Endothelial cell of umbilical vein (primary cell): ENCODE results near the gene SDC1. TPM values are rescaled to one million over a fixed set of nuclear protein-coding genes. Genes with fewer than 3 reads are reported as not detected.

Experiments
- BruUV-seq: library from RNA; stranded (reverse); fragments of 400-500 nt; replicated peaks from 2 replicates; lab custom pipeline; 2021; lab: Mats Ljungman, UMichigan
- CTCF ChIA-PET: fragments of 300-600, 350-600 bp; sonication (Branson Sonifier 250); formaldehyde crosslinking; loops from one replicate; lab custom pipeline; 2021; ENCODE audit warnings: antibody characterized with exemption, inconsistent platforms; lab: Charles Lee
- POLR2A ChIA-PET: fragments of 300-600, 350-600 bp; sonication (Branson Sonifier 250); formaldehyde crosslinking; loops from one replicate; lab custom pipeline; 2021; ENCODE audit warnings: antibody characterized with exemption, inconsistent platforms; lab: Charles Lee
- DNase-seq: peaks from one replicate; pipeline ENCODE4 v3.0.0-alpha.2; 2011; ENCODE audit warnings: low read depth, low spot score
- FAIRE-seq: peaks from 2 replicates; lab custom pipeline; 2011; peaks lifted over from hg19 to GRCh38; lab: Jason Lieb, UNC
- H2AFZ ChIP-seq: 2 replicates; pipeline ENCODE4 v1.6.0; 2012; ENCODE audit warnings: low read depth, low read length, control low read depth, inconsistent platforms
- H3K27ac ChIP-seq: 2 replicates; pipeline ENCODE4 v1.5.1; 2011; ENCODE audit warnings: low read depth, mild to moderate bottlenecking, control low read depth, low read length, moderate library complexity; ENCODE audit not compliant: insufficient read depth
- H3K27me3 ChIP-seq, 2 experiments: 2 replicates each; pipeline versions ENCODE4 v1.6.0 to v1.6.1; 2011; ENCODE audit warnings: low read length in 2 of 2, mixed read lengths in 1 of 2; ENCODE audit not compliant: control insufficient read depth in 2 of 2, insufficient read depth in 2 of 2
- H3K36me3 ChIP-seq, 2 experiments: 2 replicates in 1 of 2; 3 replicates in 1 of 2; pipeline ENCODE4 v1.5.1; 2011; ENCODE audit warnings: low read length in 2 of 2, mild to moderate bottlenecking in 1 of 2, moderate library complexity in 1 of 2; ENCODE audit not compliant: control insufficient read depth in 2 of 2, insufficient read depth in 2 of 2; ENCODE audit errors: extremely low read depth in 1 of 2
- H3K4me1 ChIP-seq: 3 replicates; pipeline ENCODE4 v1.5.1; 2011; ENCODE audit warnings: mild to moderate bottlenecking, low read length; ENCODE audit not compliant: control insufficient read depth, insufficient read depth; ENCODE audit errors: extremely low read depth
- H3K4me2 ChIP-seq: 2 replicates; pipeline ENCODE4 v1.6.1; 2011; ENCODE audit warnings: low read length, control low read depth, mixed read lengths; ENCODE audit not compliant: insufficient read depth
- H3K4me3 ChIP-seq, 3 experiments: fragments of 200-600 bp in 1 of 3; sonication (generic), shearing (Covaris generic) in 1 of 3; replicated peaks in 1 of 3; 2 replicates each; pipeline ENCODE4 v1.5.1; 2011 to 2016; ENCODE audit warnings: control low read depth in 3 of 3, low read length in 3 of 3, mild to moderate bottlenecking in 2 of 3, inconsistent platforms in 1 of 3, low read depth in 1 of 3, moderate library complexity in 1 of 3; ENCODE audit not compliant: insufficient read depth in 1 of 3
- H3K79me2 ChIP-seq: 2 replicates; pipeline ENCODE4 v1.6.0; 2012; ENCODE audit warnings: low read length, inconsistent platforms; ENCODE audit not compliant: control insufficient read depth, insufficient read depth
- H3K9ac ChIP-seq: replicated peaks from 2 replicates; pipeline ENCODE3; 2011; ENCODE audit warnings: low read length, control low read depth; ENCODE audit not compliant: insufficient read depth; ENCODE audit errors: extremely low read depth
- H3K9me1 ChIP-seq: replicated peaks from 3 replicates; pipeline ENCODE4 v1.6.0; 2011; ENCODE audit warnings: mild to moderate bottlenecking, low read length; ENCODE audit not compliant: control insufficient read depth, insufficient read depth; ENCODE audit errors: extremely low read depth
- H3K9me3 ChIP-seq: replicated peaks from 2 replicates; pipeline ENCODE4 v1.5.1; 2012; ENCODE audit warnings: low read length, inconsistent platforms; ENCODE audit not compliant: control insufficient read depth, insufficient read depth
- H4K20me1 ChIP-seq: replicated peaks from 2 replicates; pipeline ENCODE3; 2011; ENCODE audit warnings: mild to moderate bottlenecking, low read length; ENCODE audit not compliant: control insufficient read depth, insufficient read depth; ENCODE audit errors: extremely low read depth
- CTCF ChIP-seq, 2 donors: IDR thresholded peaks; 1 replicate in 1 of 2; 2 replicates in 1 of 2; pipeline ENCODE4 v1.5.1; 2011; ENCODE audit warnings: low read length in 2 of 2, mild to moderate bottlenecking in 2 of 2, moderate library complexity in 2 of 2, control low read depth in 1 of 2, inconsistent platforms in 1 of 2, low read depth in 1 of 2; ENCODE audit not compliant: insufficient read depth in 1 of 2; ENCODE audit errors: extremely low read depth in 1 of 2
- EZH2 ChIP-seq: IDR thresholded peaks from 2 replicates; pipeline ENCODE4 v1.6.1; 2012; ENCODE audit warnings: borderline replicate concordance, low read depth, mild to moderate bottlenecking, moderate library complexity, low read length, inconsistent platforms; ENCODE audit not compliant: severe bottlenecking
- FOS ChIP-seq: IDR thresholded peaks from 2 replicates; pipeline ENCODE4 v1.6.1; 2011; ENCODE audit warnings: mild to moderate bottlenecking, low read length, moderate library complexity, borderline replicate concordance; ENCODE audit not compliant: insufficient read depth
- GATA2 ChIP-seq: IDR thresholded peaks from 2 replicates; pipeline ENCODE4 v1.7.0; 2011; ENCODE audit warnings: low read depth, mild to moderate bottlenecking, moderate library complexity, mixed read lengths, low read length; ENCODE audit not compliant: insufficient read length, insufficient read depth
- JUN ChIP-seq: IDR thresholded peaks from 2 replicates; pipeline ENCODE4 v1.6.1; 2011; ENCODE audit warnings: borderline replicate concordance, low read depth; ENCODE audit not compliant: insufficient read length, insufficient read depth
- MAX ChIP-seq: IDR thresholded peaks from 2 replicates; pipeline ENCODE4 v1.6.1; 2011; ENCODE audit not compliant: insufficient read depth, insufficient read length
- MYC ChIP-seq: IDR thresholded peaks from one replicate; pipeline ENCODE4 v1.6.1; 2011; ENCODE audit warnings: mild to moderate bottlenecking, low read depth, low read length
- POLR2A ChIP-seq: IDR thresholded peaks from 2 replicates; pipeline ENCODE4 v1.6.1; 2012; ENCODE audit warnings: low read depth, mild to moderate bottlenecking, control low read depth, low read length
- POLR2AphosphoS5 ChIP-seq: IDR thresholded peaks from 2 replicates; pipeline ENCODE4 v1.6.1; 2012; ENCODE audit warnings: low read depth, mild to moderate bottlenecking, control low read depth, low read length, moderate library complexity; ENCODE audit not compliant: insufficient read depth
- dilution Hi-C: fragments of 300-500 bp; cut with MboI; formaldehyde crosslinking; loops from one replicate; pipeline ENCODE4 v1.15.0; 2019; ENCODE audit warnings: low sequenced_read_pairs; ENCODE audit not compliant: extremely low pct_ligation_motif_present
- intact Hi-C: fragments of 100-400 bp; cut with micrococcal nuclease; formaldehyde crosslinking; loops from one replicate; pipeline ENCODE4 v1.10.0; 2022
- polyA plus RNA-seq, 4 experiments: library from polyadenylated mRNA; depleted of rRNA in 3 of 4; stranded (reverse) in 3 of 4; unstranded in 1 of 4; fragments of >200 nt; gene quantifications; 2 replicates each; pipeline versions ENCODE4 v1.2.1 to v1.2.3, GENCODE V29; 2011 to 2012; ENCODE audit warnings: missing spikeins in 1 of 4
- total RNA-seq: library from RNA; stranded (reverse); gene quantifications from 2 replicates; pipeline ENCODE4 v1.2.3, GENCODE V29; 2021

SDC1 gene
- total and polyA plus RNA-seq, 2 donors (not counting 3 experiments of a cell fraction or from before 2014, with no cell fraction given) = 3.2 to 4.0 TPM

- Histone ChIP-seq H3K27me3 (peaks cover 1 to 2% of the 10 kb centered on the region in 2 experiments), H3K4me1 (peaks cover 3% of the 10 kb centered on the region), H3K36me3 (no peaks in the 10 kb centered on the region), H3K9ac (no peak overlapping the region), H3K4me3 (no peak overlapping the region), H2AFZ (no peak overlapping the region), H3K4me2 (no peak overlapping the region), H3K9me3 (no peaks in the 10 kb centered on the region), H4K20me1 (no peaks in the 10 kb centered on the region), H3K79me2 (no peaks in the 10 kb centered on the region), H3K9me1 (no peaks in the 10 kb centered on the region), H3K27ac (no peak overlapping the region)
- TF ChIP-seq POLR2AphosphoS5 = no peak
- no peak for TF ChIP-seq MAX
- TF ChIP-seq CTCF (IDR thresholded peaks at IDR 0.05; ENCODE audit: extremely low read depth in 1 of 2, insufficient read depth in 1 of 2, low read depth in 1 of 2, low read length in 2 of 2) = no peak
- TF ChIP-seq EZH2 = no peak
- TF ChIP-seq POLR2A = no peak
- no peak for TF ChIP-seq MYC
- no peak for TF ChIP-seq GATA2
- no peak for TF ChIP-seq FOS
- no peak for TF ChIP-seq JUN
- dilution Hi-C loops (no loop called here), intact Hi-C loops (no loop called here)
- POLR2A ChIA-PET = no interaction called here
- DNase-seq (no peak), FAIRE-seq (peak; percentile 67)
- no TSS peak for BruUV-seq
- CTCF ChIA-PET = interaction anchor here (1.1 kb wide), 1 partner anchor 29 kb away, joined by 4 read pairs; no protein-coding TSS in a partner anchor
These were observed 60.0 kb downstream of the SDC1 start for GRCh38 chr2:20164734-20165478.
